ENCODE measurements around the gene PCDHGA4. TPM values are rescaled to one million over a fixed set of nuclear protein-coding genes. Genes with fewer than 3 reads are reported as not detected.
A peak's percentile ranks its signal among the peaks of the same experiment; 100 is the strongest.

The PCDHGA4 gene
- total and polyA plus RNA-seq, 2 of the 13 experiments (the other 11 are each of a cell fraction or from before 2014, with no cell fraction given) = 0.49 to 0.58 TPM

- TF ChIP-seq ZNF407 (CRISPR knock-in tag; IDR thresholded peaks at IDR 0.05; ENCODE audit: not compliant biosample characterization) (peak; percentile 87), NPAS2 (CRISPR knock-in tag; IDR thresholded peaks at IDR 0.05; ENCODE audit: borderline replicate concordance) (no peak), RAD21 (CRISPR knock-in tag; IDR thresholded peaks at IDR 0.05) (no peak), HHEX (CRISPR knock-in tag; IDR thresholded peaks at IDR 0.05) (no peak; the same call in 1 of the 2 replicates), GATA4 (IDR thresholded peaks at IDR 0.05; ENCODE audit: borderline replicate concordance, low read depth) (peak; percentile 36; the same call in 1 of the 2 replicates), ZNF674 (CRISPR knock-in tag; IDR thresholded peaks at IDR 0.05; ENCODE audit: low read depth) (no peak), ONECUT2 (CRISPR knock-in tag; IDR thresholded peaks at IDR 0.05) (no peak), ZNF619 (CRISPR knock-in tag; IDR thresholded peaks at IDR 0.05) (peak; percentile 39), KLF12 (CRISPR knock-in tag; IDR thresholded peaks at IDR 0.05; ENCODE audit: borderline replicate concordance) (peak; percentile 67; the same call in 1 of the 2 replicates), ZNF367 (CRISPR knock-in tag; IDR thresholded peaks at IDR 0.05; ENCODE audit: borderline replicate concordance) (no peak), ZNF510 (CRISPR knock-in tag; IDR thresholded peaks at IDR 0.05; ENCODE audit: low read depth) (no peak), POLR2A (IDR thresholded peaks at IDR 0.05; ENCODE audit: insufficient read depth in 1 of 2, low read depth in 2 of 2, low read length in 2 of 2) (peak; percentile 87 to 95)
- TF ChIP-seq, protein P1, sequence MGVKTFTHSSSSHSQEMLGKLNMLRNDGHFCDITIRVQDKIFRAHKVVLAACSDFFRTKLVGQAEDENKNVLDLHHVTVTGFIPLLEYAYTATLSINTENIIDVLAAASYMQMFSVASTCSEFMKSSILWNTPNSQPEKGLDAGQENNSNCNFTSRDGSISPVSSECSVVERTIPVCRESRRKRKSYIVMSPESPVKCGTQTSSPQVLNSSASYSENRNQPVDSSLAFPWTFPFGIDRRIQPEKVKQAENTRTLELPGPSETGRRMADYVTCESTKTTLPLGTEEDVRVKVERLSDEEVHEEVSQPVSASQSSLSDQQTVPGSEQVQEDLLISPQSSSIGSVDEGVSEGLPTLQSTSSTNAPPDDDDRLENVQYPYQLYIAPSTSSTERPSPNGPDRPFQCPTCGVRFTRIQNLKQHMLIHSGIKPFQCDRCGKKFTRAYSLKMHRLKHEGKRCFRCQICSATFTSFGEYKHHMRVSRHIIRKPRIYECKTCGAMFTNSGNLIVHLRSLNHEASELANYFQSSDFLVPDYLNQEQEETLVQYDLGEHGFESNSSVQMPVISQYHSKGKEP (CRISPR knock-in tag; IDR thresholded peaks at IDR 0.05) = 0 out of 2 replicates have a peak, but pooled peaks have one; percentile 8
- TF ChIP-seq, protein P2, sequence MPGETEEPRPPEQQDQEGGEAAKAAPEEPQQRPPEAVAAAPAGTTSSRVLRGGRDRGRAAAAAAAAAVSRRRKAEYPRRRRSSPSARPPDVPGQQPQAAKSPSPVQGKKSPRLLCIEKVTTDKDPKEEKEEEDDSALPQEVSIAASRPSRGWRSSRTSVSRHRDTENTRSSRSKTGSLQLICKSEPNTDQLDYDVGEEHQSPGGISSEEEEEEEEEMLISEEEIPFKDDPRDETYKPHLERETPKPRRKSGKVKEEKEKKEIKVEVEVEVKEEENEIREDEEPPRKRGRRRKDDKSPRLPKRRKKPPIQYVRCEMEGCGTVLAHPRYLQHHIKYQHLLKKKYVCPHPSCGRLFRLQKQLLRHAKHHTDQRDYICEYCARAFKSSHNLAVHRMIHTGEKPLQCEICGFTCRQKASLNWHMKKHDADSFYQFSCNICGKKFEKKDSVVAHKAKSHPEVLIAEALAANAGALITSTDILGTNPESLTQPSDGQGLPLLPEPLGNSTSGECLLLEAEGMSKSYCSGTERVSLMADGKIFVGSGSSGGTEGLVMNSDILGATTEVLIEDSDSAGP (CRISPR knock-in tag; IDR thresholded peaks at IDR 0.05; ENCODE audit: borderline replicate concordance) = peak; percentile 89
- TF ChIP-seq, protein P3, sequence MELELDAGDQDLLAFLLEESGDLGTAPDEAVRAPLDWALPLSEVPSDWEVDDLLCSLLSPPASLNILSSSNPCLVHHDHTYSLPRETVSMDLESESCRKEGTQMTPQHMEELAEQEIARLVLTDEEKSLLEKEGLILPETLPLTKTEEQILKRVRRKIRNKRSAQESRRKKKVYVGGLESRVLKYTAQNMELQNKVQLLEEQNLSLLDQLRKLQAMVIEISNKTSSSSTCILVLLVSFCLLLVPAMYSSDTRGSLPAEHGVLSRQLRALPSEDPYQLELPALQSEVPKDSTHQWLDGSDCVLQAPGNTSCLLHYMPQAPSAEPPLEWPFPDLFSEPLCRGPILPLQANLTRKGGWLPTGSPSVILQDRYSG (CRISPR knock-in tag; IDR thresholded peaks at IDR 0.05) = no peak
Observed at GRCh38 chr5:141320225-141321169, 34.3 kb upstream of the PCDHGA4 start, which contains the start of gene TAF7 (continued).

Data from HepG2 (cell line).